ENCODE measurements around the gene S100A9. TPM values are rescaled to one million over a fixed set of nuclear protein-coding genes. Genes with fewer than 3 reads are reported as not detected.

Gene S100A9
- total RNA-seq, 1 experiment from 2014 or later, result 0.33 TPM

- Mint-ChIP-seq H3K27ac (no peak overlapping the region), H3K36me3 (no peaks in the 10 kb centered on the region), H3K4me1 (peaks cover 9% of the 10 kb centered on the region; the same call in 1 of the 2 replicates), H3K4me3 (no peak overlapping the region), H3K9me3 (no peaks in the 10 kb centered on the region), H3K27me3 (ENCODE audit: low read depth) (peaks cover 5% of the 10 kb centered on the region; the same call in 1 of the 2 replicates)
- DNase-seq (ENCODE audit: low spot score) (no peak), ATAC-seq (no peak)
- POLR2A ChIA-PET, result no interaction called here
- CTCF ChIA-PET, result no interaction called here
- no peak for TF ChIP-seq ZNF121 (CRISPR knock-in tag; IDR thresholded peaks at IDR 0.05)
These were observed 17.9 kb upstream of the S100A9 start for GRCh38 chr1:153339802-153340201.

DNA sequence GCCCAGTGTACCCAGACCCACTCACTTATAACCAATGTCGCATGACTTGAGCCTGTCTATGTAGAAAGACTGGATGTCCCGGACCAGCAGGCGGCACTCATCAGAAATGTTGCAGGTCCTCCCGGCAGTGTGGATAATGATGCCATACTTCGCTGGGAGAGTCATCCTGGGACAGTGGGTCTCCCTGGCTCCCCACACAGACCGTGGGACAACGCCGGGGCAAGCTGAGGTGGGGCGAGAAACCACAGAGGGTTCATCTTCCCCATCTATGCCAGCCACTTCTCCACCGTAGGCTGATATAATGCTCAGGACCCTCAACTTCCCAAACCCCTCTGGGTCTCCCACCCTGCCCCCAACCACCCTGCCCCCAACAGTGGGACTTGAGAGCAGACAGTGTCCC lies 17.3 kb upstream of the S100A9 start:
- ATAC-seq, result no peak

More for the DNA sequence above, 17.3 kb upstream of the S100A9 start:
- peaks cover 5% of the 10 kb centered on the region; the same call in 1 of the 2 replicates for H3K27me3 Mint-ChIP-seq (ENCODE audit: low read depth)
- no peak for DNase-seq (ENCODE audit: low spot score)
- TF ChIP-seq STAT6 (CRISPR knock-in tag; conservative IDR thresholded peaks at IDR 0.05; ENCODE audit: low read depth), result no peak
- no peak for TF ChIP-seq ZNF317 (CRISPR knock-in tag; IDR thresholded peaks at IDR 0.05; ENCODE audit: borderline replicate concordance, low read depth)
- no peak for TF ChIP-seq E2F1 (CRISPR knock-in tag; IDR thresholded peaks at IDR 0.05)
- TF ChIP-seq FOXJ3 (CRISPR knock-in tag; IDR thresholded peaks at IDR 0.05; ENCODE audit: borderline replicate concordance), result no peak
- no peak for TF ChIP-seq GABPB1 (CRISPR knock-in tag; IDR thresholded peaks at IDR 0.05)
- TF ChIP-seq EMX1 (CRISPR knock-in tag; IDR thresholded peaks at IDR 0.05), result no peak
- TF ChIP-seq, protein P1, sequence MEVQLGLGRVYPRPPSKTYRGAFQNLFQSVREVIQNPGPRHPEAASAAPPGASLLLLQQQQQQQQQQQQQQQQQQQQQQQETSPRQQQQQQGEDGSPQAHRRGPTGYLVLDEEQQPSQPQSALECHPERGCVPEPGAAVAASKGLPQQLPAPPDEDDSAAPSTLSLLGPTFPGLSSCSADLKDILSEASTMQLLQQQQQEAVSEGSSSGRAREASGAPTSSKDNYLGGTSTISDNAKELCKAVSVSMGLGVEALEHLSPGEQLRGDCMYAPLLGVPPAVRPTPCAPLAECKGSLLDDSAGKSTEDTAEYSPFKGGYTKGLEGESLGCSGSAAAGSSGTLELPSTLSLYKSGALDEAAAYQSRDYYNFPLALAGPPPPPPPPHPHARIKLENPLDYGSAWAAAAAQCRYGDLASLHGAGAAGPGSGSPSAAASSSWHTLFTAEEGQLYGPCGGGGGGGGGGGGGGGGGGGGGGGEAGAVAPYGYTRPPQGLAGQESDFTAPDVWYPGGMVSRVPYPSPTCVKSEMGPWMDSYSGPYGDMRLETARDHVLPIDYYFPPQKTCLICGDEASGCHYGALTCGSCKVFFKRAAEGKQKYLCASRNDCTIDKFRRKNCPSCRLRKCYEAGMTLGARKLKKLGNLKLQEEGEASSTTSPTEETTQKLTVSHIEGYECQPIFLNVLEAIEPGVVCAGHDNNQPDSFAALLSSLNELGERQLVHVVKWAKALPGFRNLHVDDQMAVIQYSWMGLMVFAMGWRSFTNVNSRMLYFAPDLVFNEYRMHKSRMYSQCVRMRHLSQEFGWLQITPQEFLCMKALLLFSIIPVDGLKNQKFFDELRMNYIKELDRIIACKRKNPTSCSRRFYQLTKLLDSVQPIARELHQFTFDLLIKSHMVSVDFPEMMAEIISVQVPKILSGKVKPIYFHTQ (CRISPR knock-in tag; IDR thresholded peaks at IDR 0.05), result no peak
- no peak for TF ChIP-seq CBFB (CRISPR knock-in tag; IDR thresholded peaks at IDR 0.05; ENCODE audit: low read depth)
- no peak for TF ChIP-seq ATF2 (CRISPR knock-in tag; IDR thresholded peaks at IDR 0.05; ENCODE audit: borderline replicate concordance, low read depth)
- TF ChIP-seq NR3C1 (CRISPR knock-in tag; conservative IDR thresholded peaks at IDR 0.05; ENCODE audit: low read depth), result no peak
- no peak for TF ChIP-seq ZNF263 (CRISPR knock-in tag; IDR thresholded peaks at IDR 0.05; ENCODE audit: low read depth)
- no peak for TF ChIP-seq USF1 (CRISPR knock-in tag; IDR thresholded peaks at IDR 0.05)
- TF ChIP-seq TCF7 (CRISPR knock-in tag; IDR thresholded peaks at IDR 0.05; ENCODE audit: low read depth), result no peak
- TF ChIP-seq, protein P2, sequence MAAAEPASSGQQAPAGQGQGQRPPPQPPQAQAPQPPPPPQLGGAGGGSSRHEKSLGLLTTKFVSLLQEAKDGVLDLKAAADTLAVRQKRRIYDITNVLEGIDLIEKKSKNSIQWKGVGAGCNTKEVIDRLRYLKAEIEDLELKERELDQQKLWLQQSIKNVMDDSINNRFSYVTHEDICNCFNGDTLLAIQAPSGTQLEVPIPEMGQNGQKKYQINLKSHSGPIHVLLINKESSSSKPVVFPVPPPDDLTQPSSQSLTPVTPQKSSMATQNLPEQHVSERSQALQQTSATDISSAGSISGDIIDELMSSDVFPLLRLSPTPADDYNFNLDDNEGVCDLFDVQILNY (CRISPR knock-in tag; IDR thresholded peaks at IDR 0.05), result no peak
- TF ChIP-seq HMGXB4 (CRISPR knock-in tag; IDR thresholded peaks at IDR 0.05), result no peak
- no peak for TF ChIP-seq GRHL2 (CRISPR knock-in tag; IDR thresholded peaks at IDR 0.05; ENCODE audit: insufficient replicate concordance, severe bottlenecking)
- no peak for TF ChIP-seq PREB (CRISPR knock-in tag; IDR thresholded peaks at IDR 0.05; ENCODE audit: borderline replicate concordance)
- TF ChIP-seq FOXP4 (CRISPR knock-in tag; IDR thresholded peaks at IDR 0.05), result no peak
- ChIA-PET POLR2A (no interaction called here), CTCF (no interaction called here)
- no peaks in the 10 kb centered on the region for H3K36me3 Mint-ChIP-seq
- peaks cover 9% of the 10 kb centered on the region; the same call in 1 of the 2 replicates for H3K4me1 Mint-ChIP-seq
- no peak overlapping the region for H3K27ac Mint-ChIP-seq
- H3K9me3 Mint-ChIP-seq, result no peaks in the 10 kb centered on the region
- H3K4me3 Mint-ChIP-seq, result no peak overlapping the region
